Measurements from ENCODE around the gene PABPN1L.

- TF ChIP-seq POLR2A (IDR thresholded peaks at IDR 0.05; ENCODE audit: low read length) (no peak), GATA1 (IDR thresholded peaks at IDR 0.05; ENCODE audit: low read depth, low read length) (no peak)
These were observed 16.0 kb upstream of the PABPN1L start for GRCh38 chr16:88882358-88883030.
